Endothelial cell of umbilical vein (primary cell): ENCODE measurements around the gene COL18A1. TPM values are rescaled to one million over a fixed set of nuclear protein-coding genes. Genes with fewer than 3 reads are reported as not detected.

Experiments used
- BruUV-seq: library from RNA; stranded (reverse); fragments of 400-500 nt; replicated peaks from 2 replicates; lab custom pipeline; 2021; lab: Mats Ljungman, UMichigan
- CTCF ChIA-PET: fragments of 300-600, 350-600 bp; sonication (Branson Sonifier 250); formaldehyde crosslinking; loops from one replicate; lab custom pipeline; 2021; ENCODE audit warnings: antibody characterized with exemption, inconsistent platforms; lab: Charles Lee
- POLR2A ChIA-PET: fragments of 300-600, 350-600 bp; sonication (Branson Sonifier 250); formaldehyde crosslinking; loops from one replicate; lab custom pipeline; 2021; ENCODE audit warnings: antibody characterized with exemption, inconsistent platforms; lab: Charles Lee
- DNase-seq: peaks from one replicate; pipeline ENCODE4 v3.0.0-alpha.2; 2011; ENCODE audit warnings: low read depth, low spot score
- FAIRE-seq: peaks from 2 replicates; lab custom pipeline; 2011; peaks lifted over from hg19 to GRCh38; lab: Jason Lieb, UNC
- H2AFZ ChIP-seq: 2 replicates; pipeline ENCODE4 v1.6.0; 2012; ENCODE audit warnings: low read depth, low read length, control low read depth, inconsistent platforms
- H3K27ac ChIP-seq: 2 replicates; pipeline ENCODE4 v1.5.1; 2011; ENCODE audit warnings: low read depth, mild to moderate bottlenecking, control low read depth, low read length, moderate library complexity; ENCODE audit not compliant: insufficient read depth
- H3K27me3 ChIP-seq, 2 experiments: 2 replicates each; pipeline versions ENCODE4 v1.6.0 to v1.6.1; 2011; ENCODE audit warnings: low read length in 2 of 2, mixed read lengths in 1 of 2; ENCODE audit not compliant: control insufficient read depth in 2 of 2, insufficient read depth in 2 of 2
- H3K36me3 ChIP-seq, 2 experiments: 2 replicates in 1 of 2; 3 replicates in 1 of 2; pipeline ENCODE4 v1.5.1; 2011; ENCODE audit warnings: low read length in 2 of 2, mild to moderate bottlenecking in 1 of 2, moderate library complexity in 1 of 2; ENCODE audit not compliant: control insufficient read depth in 2 of 2, insufficient read depth in 2 of 2; ENCODE audit errors: extremely low read depth in 1 of 2
- H3K4me1 ChIP-seq: 3 replicates; pipeline ENCODE4 v1.5.1; 2011; ENCODE audit warnings: mild to moderate bottlenecking, low read length; ENCODE audit not compliant: control insufficient read depth, insufficient read depth; ENCODE audit errors: extremely low read depth
- H3K4me2 ChIP-seq: 2 replicates; pipeline ENCODE4 v1.6.1; 2011; ENCODE audit warnings: low read length, control low read depth, mixed read lengths; ENCODE audit not compliant: insufficient read depth
- H3K4me3 ChIP-seq, 3 experiments: fragments of 200-600 bp in 1 of 3; sonication (generic), shearing (Covaris generic) in 1 of 3; replicated peaks in 1 of 3; 2 replicates each; pipeline ENCODE4 v1.5.1; 2011 to 2016; ENCODE audit warnings: control low read depth in 3 of 3, low read length in 3 of 3, mild to moderate bottlenecking in 2 of 3, inconsistent platforms in 1 of 3, low read depth in 1 of 3, moderate library complexity in 1 of 3; ENCODE audit not compliant: insufficient read depth in 1 of 3
- H3K79me2 ChIP-seq: 2 replicates; pipeline ENCODE4 v1.6.0; 2012; ENCODE audit warnings: low read length, inconsistent platforms; ENCODE audit not compliant: control insufficient read depth, insufficient read depth
- H3K9ac ChIP-seq: replicated peaks from 2 replicates; pipeline ENCODE3; 2011; ENCODE audit warnings: low read length, control low read depth; ENCODE audit not compliant: insufficient read depth; ENCODE audit errors: extremely low read depth
- H3K9me1 ChIP-seq: replicated peaks from 3 replicates; pipeline ENCODE4 v1.6.0; 2011; ENCODE audit warnings: mild to moderate bottlenecking, low read length; ENCODE audit not compliant: control insufficient read depth, insufficient read depth; ENCODE audit errors: extremely low read depth
- H3K9me3 ChIP-seq: replicated peaks from 2 replicates; pipeline ENCODE4 v1.5.1; 2012; ENCODE audit warnings: low read length, inconsistent platforms; ENCODE audit not compliant: control insufficient read depth, insufficient read depth
- H4K20me1 ChIP-seq: replicated peaks from 2 replicates; pipeline ENCODE3; 2011; ENCODE audit warnings: mild to moderate bottlenecking, low read length; ENCODE audit not compliant: control insufficient read depth, insufficient read depth; ENCODE audit errors: extremely low read depth
- EZH2 ChIP-seq: IDR thresholded peaks from 2 replicates; pipeline ENCODE4 v1.6.1; 2012; ENCODE audit warnings: borderline replicate concordance, low read depth, mild to moderate bottlenecking, moderate library complexity, low read length, inconsistent platforms; ENCODE audit not compliant: severe bottlenecking
- FOS ChIP-seq: IDR thresholded peaks from 2 replicates; pipeline ENCODE4 v1.6.1; 2011; ENCODE audit warnings: mild to moderate bottlenecking, low read length, moderate library complexity, borderline replicate concordance; ENCODE audit not compliant: insufficient read depth
- GATA2 ChIP-seq: IDR thresholded peaks from 2 replicates; pipeline ENCODE4 v1.7.0; 2011; ENCODE audit warnings: low read depth, mild to moderate bottlenecking, moderate library complexity, mixed read lengths, low read length; ENCODE audit not compliant: insufficient read length, insufficient read depth
- JUN ChIP-seq: IDR thresholded peaks from 2 replicates; pipeline ENCODE4 v1.6.1; 2011; ENCODE audit warnings: borderline replicate concordance, low read depth; ENCODE audit not compliant: insufficient read length, insufficient read depth
- MYC ChIP-seq: IDR thresholded peaks from one replicate; pipeline ENCODE4 v1.6.1; 2011; ENCODE audit warnings: mild to moderate bottlenecking, low read depth, low read length
- POLR2A ChIP-seq: IDR thresholded peaks from 2 replicates; pipeline ENCODE4 v1.6.1; 2012; ENCODE audit warnings: low read depth, mild to moderate bottlenecking, control low read depth, low read length
- POLR2AphosphoS5 ChIP-seq: IDR thresholded peaks from 2 replicates; pipeline ENCODE4 v1.6.1; 2012; ENCODE audit warnings: low read depth, mild to moderate bottlenecking, control low read depth, low read length, moderate library complexity; ENCODE audit not compliant: insufficient read depth
- dilution Hi-C: fragments of 300-500 bp; cut with MboI; formaldehyde crosslinking; loops from one replicate; pipeline ENCODE4 v1.15.0; 2019; ENCODE audit warnings: low sequenced_read_pairs; ENCODE audit not compliant: extremely low pct_ligation_motif_present
- intact Hi-C: fragments of 100-400 bp; cut with micrococcal nuclease; formaldehyde crosslinking; loops from one replicate; pipeline ENCODE4 v1.10.0; 2022
- polyA plus RNA-seq, 4 experiments: library from polyadenylated mRNA; depleted of rRNA in 3 of 4; stranded (reverse) in 3 of 4; unstranded in 1 of 4; fragments of >200 nt; gene quantifications; 2 replicates each; pipeline versions ENCODE4 v1.2.1 to v1.2.3, GENCODE V29; 2011 to 2012; ENCODE audit warnings: missing spikeins in 1 of 4
- total RNA-seq: library from RNA; stranded (reverse); gene quantifications from 2 replicates; pipeline ENCODE4 v1.2.3, GENCODE V29; 2021
- TF ChIP-seq, protein P1 (sequence below), 2 donors: IDR thresholded peaks; 1 replicate in 1 of 2; 2 replicates in 1 of 2; pipeline ENCODE4 v1.5.1; 2011; ENCODE audit warnings: low read length in 2 of 2, mild to moderate bottlenecking in 2 of 2, moderate library complexity in 2 of 2, control low read depth in 1 of 2, inconsistent platforms in 1 of 2, low read depth in 1 of 2; ENCODE audit not compliant: insufficient read depth in 1 of 2; ENCODE audit errors: extremely low read depth in 1 of 2
- TF ChIP-seq, protein P2 (sequence below): IDR thresholded peaks from 2 replicates; pipeline ENCODE4 v1.6.1; 2011; ENCODE audit not compliant: insufficient read depth, insufficient read length

The COL18A1 gene
- total and polyA plus RNA-seq, 2 donors (not counting 3 experiments of a cell fraction or from before 2014, with no cell fraction given): 198 to 252 TPM

DNA sequence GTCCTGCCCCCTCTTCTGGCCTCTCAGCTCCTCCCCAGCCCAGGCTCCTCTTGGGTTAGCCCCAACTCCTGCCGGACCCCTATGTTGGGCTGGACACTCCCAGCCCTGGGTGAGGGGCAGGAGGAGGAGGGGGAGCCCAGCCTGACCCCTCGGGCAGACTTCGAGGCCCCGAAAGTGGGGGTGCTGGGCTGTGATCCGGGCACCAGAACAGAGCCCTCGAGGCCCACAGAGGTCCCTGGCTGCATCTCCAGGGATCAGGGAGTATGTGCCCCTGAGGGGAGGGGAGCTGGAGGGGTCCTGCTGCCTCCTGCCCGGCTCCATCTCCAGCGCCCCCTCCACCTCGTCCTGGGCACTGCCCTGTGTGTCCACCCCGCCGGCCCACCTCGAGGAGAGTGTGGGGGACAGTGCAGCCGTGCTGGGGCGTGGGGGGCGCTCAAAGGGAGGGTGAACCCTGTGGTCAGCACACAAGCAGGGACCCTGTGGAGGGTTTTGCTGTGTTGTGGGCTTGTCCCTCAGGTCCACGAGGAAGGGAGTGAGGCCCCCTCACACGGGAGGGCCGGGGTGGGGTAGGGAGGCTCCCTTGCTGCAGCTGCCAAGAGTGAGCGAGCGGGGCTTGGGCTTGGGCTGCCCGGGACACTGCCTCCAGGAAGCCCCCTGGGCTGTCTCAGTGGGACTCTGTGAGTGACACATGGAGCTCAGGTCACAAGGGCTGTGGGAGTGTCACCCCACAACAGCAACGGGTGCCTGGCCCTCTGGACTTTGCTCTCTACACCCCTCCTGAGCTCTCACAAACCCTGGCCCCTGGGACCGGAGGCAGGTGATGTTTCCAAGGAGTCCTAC is 54.4 kb downstream of the COL18A1 start:
- H4K20me1 ChIP-seq: no peaks in the 10 kb centered on the region
- FAIRE-seq (no peak), DNase-seq (no peak)
- dilution Hi-C loops: no loop called here
- CTCF ChIA-PET: interaction anchor here (1.0 to 1.6 kb wide), 4 partner anchors 10 to 319 kb away, joined by 3 to 5 read pairs (median 4); no protein-coding TSS in a partner anchor
- BruUV-seq: no TSS peak
- H3K4me2 ChIP-seq: no peak overlapping the region
- peaks cover 27% of the 10 kb centered on the region for H3K79me2 ChIP-seq
- H2AFZ ChIP-seq: no peak overlapping the region
- no peak overlapping the region for H3K27ac ChIP-seq
- H3K4me1 ChIP-seq: peaks cover 11% of the 10 kb centered on the region
- no peaks in the 10 kb centered on the region for H3K9me1 ChIP-seq
- H3K27me3 ChIP-seq: no peaks in the 10 kb centered on the region
- POLR2A ChIA-PET: no interaction called here
- intact Hi-C loops: no loop called here
- H3K9me3 ChIP-seq: no peaks in the 10 kb centered on the region
- H3K36me3 ChIP-seq: peaks cover 0 to 8% of the 10 kb centered on the region in 2 experiments
- H3K9ac ChIP-seq: no peak overlapping the region
- H3K4me3 ChIP-seq: no peak overlapping the region
- TF ChIP-seq GATA2: no peak
- TF ChIP-seq FOS: no peak
- TF ChIP-seq JUN: no peak
- TF ChIP-seq EZH2: no peak
- TF ChIP-seq POLR2A: no peak
- TF ChIP-seq, protein P1, sequence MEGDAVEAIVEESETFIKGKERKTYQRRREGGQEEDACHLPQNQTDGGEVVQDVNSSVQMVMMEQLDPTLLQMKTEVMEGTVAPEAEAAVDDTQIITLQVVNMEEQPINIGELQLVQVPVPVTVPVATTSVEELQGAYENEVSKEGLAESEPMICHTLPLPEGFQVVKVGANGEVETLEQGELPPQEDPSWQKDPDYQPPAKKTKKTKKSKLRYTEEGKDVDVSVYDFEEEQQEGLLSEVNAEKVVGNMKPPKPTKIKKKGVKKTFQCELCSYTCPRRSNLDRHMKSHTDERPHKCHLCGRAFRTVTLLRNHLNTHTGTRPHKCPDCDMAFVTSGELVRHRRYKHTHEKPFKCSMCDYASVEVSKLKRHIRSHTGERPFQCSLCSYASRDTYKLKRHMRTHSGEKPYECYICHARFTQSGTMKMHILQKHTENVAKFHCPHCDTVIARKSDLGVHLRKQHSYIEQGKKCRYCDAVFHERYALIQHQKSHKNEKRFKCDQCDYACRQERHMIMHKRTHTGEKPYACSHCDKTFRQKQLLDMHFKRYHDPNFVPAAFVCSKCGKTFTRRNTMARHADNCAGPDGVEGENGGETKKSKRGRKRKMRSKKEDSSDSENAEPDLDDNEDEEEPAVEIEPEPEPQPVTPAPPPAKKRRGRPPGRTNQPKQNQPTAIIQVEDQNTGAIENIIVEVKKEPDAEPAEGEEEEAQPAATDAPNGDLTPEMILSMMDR (IDR thresholded peaks at IDR 0.05; ENCODE audit: extremely low read depth in 1 of 2, insufficient read depth in 1 of 2, low read depth in 1 of 2, low read length in 2 of 2): no peak
- TF ChIP-seq POLR2AphosphoS5: no peak
- no peak for TF ChIP-seq MYC
- TF ChIP-seq, protein P2, sequence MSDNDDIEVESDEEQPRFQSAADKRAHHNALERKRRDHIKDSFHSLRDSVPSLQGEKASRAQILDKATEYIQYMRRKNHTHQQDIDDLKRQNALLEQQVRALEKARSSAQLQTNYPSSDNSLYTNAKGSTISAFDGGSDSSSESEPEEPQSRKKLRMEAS: no peak
